Endodermal cell (in vitro differentiated cells): ENCODE measurements around the gene ATXN1. TPM values are rescaled to one million over a fixed set of nuclear protein-coding genes. Genes with fewer than 3 reads are reported as not detected.
A peak's percentile ranks its signal among the peaks of the same experiment; 100 is the strongest.

Source experiments
- DNase-seq: peaks from one replicate; pipeline ENCODE4 v3.0.0-alpha.2; 2017
- H3K27ac ChIP-seq: 2 replicates; pipeline ENCODE4 v1.5.1; 2013; ENCODE audit warnings: mild to moderate bottlenecking, low read depth, low read length, moderate library complexity
- H3K27me3 ChIP-seq: 2 replicates; pipeline ENCODE4 v1.6.1; 2013; ENCODE audit warnings: mild to moderate bottlenecking, low read length, moderate library complexity; ENCODE audit not compliant: insufficient read depth, control insufficient read depth, poor library complexity, severe bottlenecking
- H3K36me3 ChIP-seq: 2 replicates; pipeline ENCODE4 v1.7.0; 2013; ENCODE audit warnings: mild to moderate bottlenecking, low read length, moderate library complexity; ENCODE audit not compliant: control insufficient read depth, insufficient read depth
- H3K4me1 ChIP-seq: one replicate; pipeline ENCODE4 v1.7.0; 2013; ENCODE audit warnings: low read length; ENCODE audit not compliant: control insufficient read depth, insufficient read depth
- H3K4me3 ChIP-seq: 2 replicates; pipeline ENCODE4 v1.5.1; 2013; ENCODE audit warnings: mild to moderate bottlenecking, low read length, moderate library complexity
- H3K9ac ChIP-seq: 2 replicates; pipeline ENCODE4 v1.6.1; 2013; ENCODE audit warnings: mild to moderate bottlenecking, low read length, moderate library complexity; ENCODE audit not compliant: poor library complexity, severe bottlenecking; ENCODE audit errors: extremely low read depth
- H3K9me3 ChIP-seq: 2 replicates; pipeline ENCODE4 v1.6.1; 2013; ENCODE audit warnings: mild to moderate bottlenecking, low read length, moderate library complexity; ENCODE audit not compliant: control insufficient read depth
- H3K27ac Mint-ChIP-seq: 2 replicates; pipeline ENCODE4 v1.8.0; 2020; ENCODE audit warnings: mixed read lengths
- H3K27me3 Mint-ChIP-seq: 2 replicates; pipeline ENCODE4 v1.8.0; 2021; ENCODE audit warnings: mild to moderate bottlenecking, mixed read lengths; ENCODE audit not compliant: insufficient read depth
- H3K36me3 Mint-ChIP-seq: 2 replicates; pipeline ENCODE4 v1.8.0; 2020; ENCODE audit warnings: low read depth, mixed read lengths
- H3K4me1 Mint-ChIP-seq: 2 replicates; pipeline ENCODE4 v1.8.0; 2020; ENCODE audit warnings: mixed read lengths
- H3K4me3 Mint-ChIP-seq: 2 replicates; pipeline ENCODE4 v1.8.0; 2020; ENCODE audit warnings: mild to moderate bottlenecking, moderate library complexity, mixed read lengths
- H3K9me3 Mint-ChIP-seq: 2 replicates; pipeline ENCODE4 v1.8.0; 2020; ENCODE audit warnings: mild to moderate bottlenecking, mixed read lengths
- WGBS, 2 experiments: methylation state at CpG; one replicate each; pipeline versions ENCODE4 v1.1.5 to v1.1.7; 2013; ENCODE audit warnings: missing lambda C conversion rate in 2 of 2, mixed read lengths in 1 of 2; ENCODE audit not compliant: insufficient coverage in 1 of 2, insufficient read length in 1 of 2; 5-methylcytosine and 5-hydroxymethylcytosine counted together
- total RNA-seq, 2 donors: library from RNA; stranded (reverse); fragmentation: NEBNext Ultra II Directional in 1 of 2; extraction: Animal tissue kit (Norgen Biotek cat#: 25700) in 1 of 2; gene quantifications; 2 replicates in 1 of 2; 3 replicates in 1 of 2; pipeline ENCODE4 v1.2.1, GENCODE V29; 2021
- TF ChIP-seq, protein P1 (sequence below): fragments of 200-600 bp; sonication (generic); conservative IDR thresholded peaks from 2 replicates; pipeline ENCODE4 v1.5.0; 2021; ENCODE audit warnings: antibody characterized with exemption, mild to moderate bottlenecking

The ATXN1 gene
- total RNA-seq, 2 donors from 2014 or later: 10.4 to 15.9 TPM

DNA sequence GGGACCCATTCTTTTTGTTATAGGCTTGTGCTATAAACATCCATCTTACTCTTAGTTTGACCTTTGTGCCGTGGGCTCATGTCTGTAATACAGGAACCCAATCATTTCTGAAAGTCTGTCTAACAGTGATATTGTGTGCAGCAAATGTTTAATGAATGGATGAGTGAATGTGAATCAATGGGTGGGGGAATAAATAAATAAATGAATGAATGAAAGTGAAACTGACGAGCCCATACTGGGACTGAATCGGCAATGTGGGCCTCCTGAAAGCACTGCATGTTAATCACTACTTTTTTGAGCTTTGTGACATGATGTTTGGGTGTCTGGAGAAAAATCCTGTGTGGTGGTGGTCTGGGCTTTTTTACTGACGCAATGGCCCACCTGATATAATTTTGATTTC is 347.9 kb downstream of the ATXN1 start:
- H3K27ac ChIP-seq: no peak overlapping the region
- no peaks in the 10 kb centered on the region for H3K36me3 ChIP-seq
- no peak overlapping the region for H3K4me3 ChIP-seq
- H3K9me3 ChIP-seq: no peaks in the 10 kb centered on the region
- no peaks in the 10 kb centered on the region for H3K27me3 Mint-ChIP-seq
- no peak for DNase-seq
- no peaks in the 10 kb centered on the region for H3K27me3 ChIP-seq
- no peaks in the 10 kb centered on the region for H3K36me3 Mint-ChIP-seq
- no peak overlapping the region for H3K4me3 Mint-ChIP-seq
- no peaks in the 10 kb centered on the region for H3K9me3 Mint-ChIP-seq
- TF ChIP-seq, protein P1, sequence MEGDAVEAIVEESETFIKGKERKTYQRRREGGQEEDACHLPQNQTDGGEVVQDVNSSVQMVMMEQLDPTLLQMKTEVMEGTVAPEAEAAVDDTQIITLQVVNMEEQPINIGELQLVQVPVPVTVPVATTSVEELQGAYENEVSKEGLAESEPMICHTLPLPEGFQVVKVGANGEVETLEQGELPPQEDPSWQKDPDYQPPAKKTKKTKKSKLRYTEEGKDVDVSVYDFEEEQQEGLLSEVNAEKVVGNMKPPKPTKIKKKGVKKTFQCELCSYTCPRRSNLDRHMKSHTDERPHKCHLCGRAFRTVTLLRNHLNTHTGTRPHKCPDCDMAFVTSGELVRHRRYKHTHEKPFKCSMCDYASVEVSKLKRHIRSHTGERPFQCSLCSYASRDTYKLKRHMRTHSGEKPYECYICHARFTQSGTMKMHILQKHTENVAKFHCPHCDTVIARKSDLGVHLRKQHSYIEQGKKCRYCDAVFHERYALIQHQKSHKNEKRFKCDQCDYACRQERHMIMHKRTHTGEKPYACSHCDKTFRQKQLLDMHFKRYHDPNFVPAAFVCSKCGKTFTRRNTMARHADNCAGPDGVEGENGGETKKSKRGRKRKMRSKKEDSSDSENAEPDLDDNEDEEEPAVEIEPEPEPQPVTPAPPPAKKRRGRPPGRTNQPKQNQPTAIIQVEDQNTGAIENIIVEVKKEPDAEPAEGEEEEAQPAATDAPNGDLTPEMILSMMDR: no peak
- peaks cover 2% of the 10 kb centered on the region for H3K4me1 ChIP-seq
- 82 to 85% methylated on average over 2 to 4 of the region's 4 CpGs for WGBS, 2 experiments
- H3K4me1 Mint-ChIP-seq: peaks cover 15% of the 10 kb centered on the region
- no peak overlapping the region for H3K27ac Mint-ChIP-seq
- H3K9ac ChIP-seq: no peak overlapping the region

GRCh38 chr6:16412982-16413381 is 348.3 kb downstream of the ATXN1 start:
- no peak overlapping the region for H3K9ac ChIP-seq

DNA sequence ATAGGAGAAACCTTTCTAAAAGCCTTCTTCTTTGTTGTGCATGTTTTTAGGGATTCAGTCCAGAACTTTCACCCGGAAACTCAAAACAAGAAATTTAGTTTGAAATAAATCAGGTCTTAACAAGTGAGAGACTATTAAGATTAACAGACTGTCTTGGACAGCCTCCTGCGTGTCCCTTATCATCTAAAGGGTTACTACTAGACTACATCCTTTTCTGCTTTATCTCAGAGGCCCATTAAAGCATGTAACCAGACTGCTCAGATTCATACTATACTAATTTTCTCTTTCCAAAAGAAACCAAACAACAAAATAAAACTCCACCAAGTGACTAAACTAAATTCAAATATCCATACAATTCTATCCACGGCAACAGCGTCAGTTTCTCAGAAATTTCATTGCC is 349.1 kb downstream of the ATXN1 start:
- H3K4me1 Mint-ChIP-seq: peaks cover 15% of the 10 kb centered on the region
- Histone ChIP-seq H3K27me3 (no peaks in the 10 kb centered on the region), H3K9ac (no peak overlapping the region), H3K4me1 (peaks cover 2% of the 10 kb centered on the region), H3K36me3 (no peaks in the 10 kb centered on the region), H3K4me3 (no peak overlapping the region), H3K9me3 (no peaks in the 10 kb centered on the region), H3K27ac (no peak overlapping the region)
- H3K4me3 Mint-ChIP-seq: no peak overlapping the region
- no peaks in the 10 kb centered on the region for H3K9me3 Mint-ChIP-seq
- no peaks in the 10 kb centered on the region for H3K27me3 Mint-ChIP-seq
- WGBS, 2 experiments: 94 to 96% methylated on average over 3 to 4 of the region's 4 CpGs
- DNase-seq: no peak
- no peak overlapping the region for H3K27ac Mint-ChIP-seq
- TF ChIP-seq, protein P1: no peak
- no peaks in the 10 kb centered on the region for H3K36me3 Mint-ChIP-seq

More at GRCh38 chr6:16412982-16413381, 348.3 kb downstream of the ATXN1 start:
- no peaks in the 10 kb centered on the region for H3K36me3 Mint-ChIP-seq
- H3K27ac Mint-ChIP-seq: no peak overlapping the region
- H3K9me3 Mint-ChIP-seq: no peaks in the 10 kb centered on the region
- no peak for DNase-seq
- Histone ChIP-seq H3K4me3 (no peak overlapping the region), H3K27me3 (no peaks in the 10 kb centered on the region), H3K27ac (peak overlapping the region; percentile 16), H3K36me3 (no peaks in the 10 kb centered on the region), H3K4me1 (peaks cover 2% of the 10 kb centered on the region), H3K9me3 (no peaks in the 10 kb centered on the region)
- H3K4me1 Mint-ChIP-seq: peaks cover 15% of the 10 kb centered on the region
- H3K4me3 Mint-ChIP-seq: no peak overlapping the region
- WGBS, 2 experiments: 78 to 98% methylated on average over 1 to 3 of the region's 3 CpGs
- TF ChIP-seq, protein P1: no peak
- no peaks in the 10 kb centered on the region for H3K27me3 Mint-ChIP-seq
